HEK293 (cell line): ENCODE measurements around the gene CORO2B.
A peak's percentile ranks its signal among the peaks of the same experiment; 100 is the strongest.

ENCODE experiments used
- CTCF ChIA-PET: fragments of 350-600 bp; formaldehyde crosslinking; extraction: SDS; loops from one replicate; lab custom pipeline; 2021; ENCODE audit warnings: antibody characterized with exemption; lab: Yijun Ruan, JAX
- POLR2A ChIA-PET: fragments of 300-600 bp; formaldehyde crosslinking; extraction: SDS; loops from one replicate; lab custom pipeline; 2020; ENCODE audit warnings: antibody characterized with exemption, inconsistent platforms; lab: Yijun Ruan, JAX
- H3K27ac ChIP-seq: fragments of 200-500 bp; sonication (Bioruptor generic); 2 replicates; pipeline ENCODE4 v1.5.1; 2014; ENCODE audit warnings: low read depth, low read length, control low read depth, inconsistent platforms; ENCODE audit errors: extremely low read depth
- H3K36me3 ChIP-seq, 2 experiments: fragments of 200-500 bp in 1 of 2; sonication (Bioruptor generic) in 1 of 2; 1 replicate in 1 of 2; 2 replicates in 1 of 2; pipeline ENCODE4 v1.5.1; 2014 to 2017; ENCODE audit warnings: inconsistent platforms in 2 of 2, low read length in 2 of 2; ENCODE audit not compliant: control insufficient read depth in 2 of 2, insufficient read depth in 1 of 2
- H3K4me1 ChIP-seq: fragments of 200-500 bp; sonication (Bioruptor generic); 2 replicates; pipeline ENCODE4 v1.5.1; 2014; ENCODE audit warnings: mild to moderate bottlenecking, low read length, inconsistent platforms; ENCODE audit not compliant: control insufficient read depth, insufficient read depth
- H3K4me3 ChIP-seq: 2 replicates; pipeline ENCODE4 v1.5.1; 2011; ENCODE audit warnings: low read depth, mild to moderate bottlenecking, control low read depth, low read length, moderate library complexity
- H3K9me3 ChIP-seq: fragments of 200-500 bp; sonication (Bioruptor generic); 2 replicates; pipeline ENCODE4 v1.5.1; 2014; ENCODE audit warnings: low read depth, low read length, inconsistent platforms; ENCODE audit not compliant: control insufficient read depth, insufficient read depth
- HOXC10 ChIP-seq: sonication (generic); formaldehyde crosslinking; IDR thresholded peaks from 2 replicates; pipeline ENCODE4 v1.8.1; 2023; ENCODE audit warnings: mild to moderate bottlenecking, missing genetic modification reagents
- IKZF3 ChIP-seq: fragments of 450-650 bp; IDR thresholded peaks from 2 replicates; pipeline ENCODE4 v1.5.0; 2018; ENCODE audit warnings: missing biosample characterization, mild to moderate bottlenecking, missing genetic modification characterization, moderate library complexity
- SCRT1 ChIP-seq: fragments of 450-650 bp; formaldehyde crosslinking; IDR thresholded peaks from 2 replicates; pipeline ENCODE4 v1.5.1; 2016; ENCODE audit warnings: missing biosample characterization, missing genetic modification characterization, borderline replicate concordance
- SCRT2 ChIP-seq: fragments of 450-650 bp; formaldehyde crosslinking; IDR thresholded peaks from 2 replicates; pipeline ENCODE4 v1.5.1; 2016; ENCODE audit warnings: missing biosample characterization, missing genetic modification characterization
- SP7 ChIP-seq: fragments of 450-650 bp; formaldehyde crosslinking; IDR thresholded peaks from 2 replicates; pipeline ENCODE4 v1.5.1; 2016; ENCODE audit warnings: missing biosample characterization, missing genetic modification characterization
- TCF7L2 ChIP-seq: IDR thresholded peaks from 2 replicates; pipeline ENCODE4 v1.6.1; 2011; ENCODE audit warnings: low read depth, mild to moderate bottlenecking, inconsistent platforms, low read length, moderate library complexity, borderline replicate concordance
- YY2 ChIP-seq: fragments of 450-650 bp; formaldehyde crosslinking; IDR thresholded peaks from 2 replicates; pipeline ENCODE4 v1.5.1; 2016; ENCODE audit warnings: missing biosample characterization, missing genetic modification characterization
- ZBTB7A ChIP-seq: fragments of 450-650 bp; formaldehyde crosslinking; IDR thresholded peaks from 2 replicates; pipeline ENCODE4 v1.5.1; 2016; ENCODE audit warnings: low read depth, missing biosample characterization, missing genetic modification characterization
- ZBTB8A ChIP-seq: fragments of 450-650 bp; formaldehyde crosslinking; IDR thresholded peaks from 2 replicates; pipeline ENCODE4 v1.5.1; 2016; ENCODE audit warnings: missing biosample characterization, missing genetic modification characterization
- ZEB2 ChIP-seq: fragments of 450-650 bp; formaldehyde crosslinking; IDR thresholded peaks from 2 replicates; pipeline ENCODE4 v1.5.1; 2016; ENCODE audit warnings: missing biosample characterization, missing genetic modification characterization
- ZFP41 ChIP-seq: fragments of 450-650 bp; formaldehyde crosslinking; IDR thresholded peaks from 2 replicates; pipeline ENCODE4 v1.5.1; 2016; ENCODE audit warnings: missing biosample characterization, missing genetic modification characterization, borderline replicate concordance
- ZIC2 ChIP-seq: fragments of 450-650 bp; formaldehyde crosslinking; IDR thresholded peaks from 2 replicates; pipeline ENCODE4 v1.5.1; 2016; ENCODE audit warnings: missing biosample characterization, missing genetic modification characterization
- ZNF16 ChIP-seq: fragments of 450-650 bp; formaldehyde crosslinking; IDR thresholded peaks from 2 replicates; pipeline ENCODE4 v1.5.1; 2016; ENCODE audit warnings: low read depth, missing biosample characterization, missing genetic modification characterization
- ZNF2 ChIP-seq: fragments of 450-650 bp; formaldehyde crosslinking; IDR thresholded peaks from 2 replicates; pipeline ENCODE4 v1.5.1; 2016; ENCODE audit warnings: missing biosample characterization, missing genetic modification characterization
- ZNF501 ChIP-seq: fragments of 450-650 bp; formaldehyde crosslinking; IDR thresholded peaks from 2 replicates; pipeline ENCODE4 v1.5.1; 2016; ENCODE audit warnings: missing biosample characterization, missing genetic modification characterization
- ZNF654 ChIP-seq: fragments of 450-650 bp; formaldehyde crosslinking; IDR thresholded peaks from 2 replicates; pipeline ENCODE4 v1.5.1; 2016; ENCODE audit warnings: low read depth, missing biosample characterization, missing genetic modification characterization
- TF ChIP-seq, protein P1 (sequence below): fragments of 450-650 bp; formaldehyde crosslinking; IDR thresholded peaks from 2 replicates; pipeline ENCODE4 v1.5.1; 2016; ENCODE audit warnings: missing biosample characterization, missing genetic modification characterization
- TF ChIP-seq, protein P2 (sequence below): fragments of 450-650 bp; formaldehyde crosslinking; conservative IDR thresholded peaks from 2 replicates; pipeline ENCODE4 v1.5.1; 2016; ENCODE audit warnings: low read depth, missing biosample characterization, missing genetic modification characterization
- TF ChIP-seq, protein P3 (sequence below): fragments of 450-650 bp; formaldehyde crosslinking; IDR thresholded peaks from 2 replicates; pipeline ENCODE4 v1.5.1; 2017; ENCODE audit warnings: missing biosample characterization, missing genetic modification characterization

The CORO2B gene

DNA sequence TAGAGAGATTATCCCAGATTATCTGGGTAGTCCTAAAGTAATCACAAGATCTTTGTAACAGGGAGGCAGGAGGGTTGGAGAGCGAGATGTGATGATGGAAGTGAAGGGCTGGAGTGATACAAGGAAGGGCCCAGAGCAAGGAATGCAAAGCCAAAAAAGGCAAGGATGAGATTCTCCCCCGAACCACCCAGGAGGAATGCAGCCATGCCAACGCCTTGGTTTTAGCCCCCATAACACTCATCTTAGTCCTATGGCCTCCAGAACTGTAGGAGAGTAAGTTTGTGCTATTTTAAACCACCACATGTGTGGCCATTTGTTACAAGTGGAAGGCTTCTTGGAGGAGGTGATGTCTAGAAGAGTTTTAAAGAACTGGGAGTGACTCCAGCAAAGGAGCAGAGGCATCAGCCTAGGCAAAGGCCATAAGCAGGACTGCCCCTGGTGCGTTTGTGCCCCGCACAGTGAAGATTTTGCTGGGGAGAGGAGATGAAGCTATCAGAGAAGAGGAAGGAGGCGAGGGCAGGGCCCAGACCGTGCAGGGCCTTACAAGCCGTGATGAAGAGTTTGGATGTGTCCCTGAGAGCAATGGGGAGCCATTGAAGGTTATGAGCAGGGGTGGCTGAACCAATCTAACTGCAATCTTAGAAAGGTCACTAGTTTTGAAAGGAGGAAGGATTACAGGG is 25.3 kb upstream of the CORO2B start:
- CTCF ChIA-PET = interaction anchor here (0.5 to 14.6 kb wide), 27 partner anchors 10 to 1460 kb away, joined by 3 to 421 read pairs (median 4); no protein-coding TSS in a partner anchor
- POLR2A ChIA-PET = interaction anchor here (1.0 to 1.2 kb wide), 2 partner anchors 120 to 322 kb away, joined by 6 read pairs; no protein-coding TSS in a partner anchor
- Histone ChIP-seq H3K27ac (no peak overlapping the region), H3K36me3 (no peaks in the 10 kb centered on the region), H3K4me1 (no peaks in the 10 kb centered on the region), H3K4me3 (no peak overlapping the region), H3K9me3 (no peaks in the 10 kb centered on the region)
- TF ChIP-seq ZNF16 (tag by site-specific recombination) (peak; percentile 77), YY2 (tag by site-specific recombination) (no peak)

DNA sequence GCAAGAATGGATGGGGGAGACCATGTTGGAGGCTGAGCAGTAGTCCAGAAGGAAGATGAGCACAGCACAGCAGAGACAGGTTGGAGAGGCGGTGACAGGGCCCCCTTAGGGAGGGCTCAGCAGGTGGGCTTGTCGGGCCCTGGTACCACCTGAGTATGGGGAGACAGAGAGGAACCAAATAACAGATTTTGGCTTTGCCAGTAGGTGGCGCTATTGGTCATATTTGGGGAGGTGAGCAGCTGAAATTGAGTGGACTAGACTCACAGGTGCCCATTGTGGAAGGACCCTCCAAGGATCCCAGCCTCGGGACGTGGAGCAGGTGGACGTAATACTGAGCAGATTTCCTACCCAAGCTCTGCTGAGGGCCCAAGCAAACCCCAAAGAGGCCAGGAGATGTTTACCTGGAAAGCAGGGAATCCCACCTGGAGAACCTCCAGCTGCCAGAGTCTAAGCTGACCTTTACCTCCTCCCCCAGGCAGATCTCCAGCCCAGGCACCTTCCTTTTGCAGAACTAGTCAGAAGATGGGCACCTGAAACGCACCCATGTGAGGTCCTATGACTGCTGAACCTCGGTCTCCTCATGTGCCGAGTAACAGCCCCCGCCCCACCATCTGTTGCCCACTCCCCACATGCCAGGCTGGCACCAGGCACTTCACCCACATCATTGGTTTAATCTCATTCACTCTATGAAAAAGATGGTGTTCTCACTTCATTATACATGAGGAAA is 24.6 kb upstream of the CORO2B start:
- no peak overlapping the region for H3K27ac ChIP-seq
- TF ChIP-seq ZEB2 (tag by site-specific recombination) = peak; percentile 60
- no peak for TF ChIP-seq ZNF16 (tag by site-specific recombination)
- TF ChIP-seq SCRT2 (tag by site-specific recombination) = peak; percentile 46
- no peak for TF ChIP-seq SCRT1
- TF ChIP-seq ZNF501 (tag by site-specific recombination) = 0 out of 2 replicates have a peak, but pooled peaks have one; percentile 24
- 0 out of 2 replicates have a peak, but pooled peaks have one; percentile 27 for TF ChIP-seq SP7 (tag by site-specific recombination)
- no peak for TF ChIP-seq ZBTB8A (tag by site-specific recombination)
- no peak for TF ChIP-seq TCF7L2
- 0 out of 2 replicates have a peak, but pooled peaks have one; percentile 18 for TF ChIP-seq IKZF3 (tag by site-specific recombination)
- TF ChIP-seq, protein P1, sequence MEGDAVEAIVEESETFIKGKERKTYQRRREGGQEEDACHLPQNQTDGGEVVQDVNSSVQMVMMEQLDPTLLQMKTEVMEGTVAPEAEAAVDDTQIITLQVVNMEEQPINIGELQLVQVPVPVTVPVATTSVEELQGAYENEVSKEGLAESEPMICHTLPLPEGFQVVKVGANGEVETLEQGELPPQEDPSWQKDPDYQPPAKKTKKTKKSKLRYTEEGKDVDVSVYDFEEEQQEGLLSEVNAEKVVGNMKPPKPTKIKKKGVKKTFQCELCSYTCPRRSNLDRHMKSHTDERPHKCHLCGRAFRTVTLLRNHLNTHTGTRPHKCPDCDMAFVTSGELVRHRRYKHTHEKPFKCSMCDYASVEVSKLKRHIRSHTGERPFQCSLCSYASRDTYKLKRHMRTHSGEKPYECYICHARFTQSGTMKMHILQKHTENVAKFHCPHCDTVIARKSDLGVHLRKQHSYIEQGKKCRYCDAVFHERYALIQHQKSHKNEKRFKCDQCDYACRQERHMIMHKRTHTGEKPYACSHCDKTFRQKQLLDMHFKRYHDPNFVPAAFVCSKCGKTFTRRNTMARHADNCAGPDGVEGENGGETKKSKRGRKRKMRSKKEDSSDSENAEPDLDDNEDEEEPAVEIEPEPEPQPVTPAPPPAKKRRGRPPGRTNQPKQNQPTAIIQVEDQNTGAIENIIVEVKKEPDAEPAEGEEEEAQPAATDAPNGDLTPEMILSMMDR = peak; percentile 87
- peak; percentile 83; the same call in 1 of the 2 replicates for TF ChIP-seq ZNF2 (tag by site-specific recombination)
- peak; percentile 91 for TF ChIP-seq ZNF654 (tag by site-specific recombination)
- peak; percentile 43; the same call in 1 of the 2 replicates for TF ChIP-seq ZBTB7A (tag by site-specific recombination)
- peak; percentile 53; the same call in 1 of the 2 replicates for TF ChIP-seq ZIC2
- no peak overlapping the region for H3K4me3 ChIP-seq
- H3K4me1 ChIP-seq = no peaks in the 10 kb centered on the region
- CTCF ChIA-PET = interaction anchor here (0.5 to 14.6 kb wide), 36 partner anchors 9 to 1461 kb away, joined by 3 to 421 read pairs (median 4); no protein-coding TSS in a partner anchor
- H3K9me3 ChIP-seq = no peaks in the 10 kb centered on the region
- no peaks in the 10 kb centered on the region for H3K36me3 ChIP-seq
- POLR2A ChIA-PET = interaction anchor here (0.6 to 1.2 kb wide), 3 partner anchors 120 to 322 kb away, joined by 4 to 6 read pairs (median 6); no protein-coding TSS in a partner anchor

DNA sequence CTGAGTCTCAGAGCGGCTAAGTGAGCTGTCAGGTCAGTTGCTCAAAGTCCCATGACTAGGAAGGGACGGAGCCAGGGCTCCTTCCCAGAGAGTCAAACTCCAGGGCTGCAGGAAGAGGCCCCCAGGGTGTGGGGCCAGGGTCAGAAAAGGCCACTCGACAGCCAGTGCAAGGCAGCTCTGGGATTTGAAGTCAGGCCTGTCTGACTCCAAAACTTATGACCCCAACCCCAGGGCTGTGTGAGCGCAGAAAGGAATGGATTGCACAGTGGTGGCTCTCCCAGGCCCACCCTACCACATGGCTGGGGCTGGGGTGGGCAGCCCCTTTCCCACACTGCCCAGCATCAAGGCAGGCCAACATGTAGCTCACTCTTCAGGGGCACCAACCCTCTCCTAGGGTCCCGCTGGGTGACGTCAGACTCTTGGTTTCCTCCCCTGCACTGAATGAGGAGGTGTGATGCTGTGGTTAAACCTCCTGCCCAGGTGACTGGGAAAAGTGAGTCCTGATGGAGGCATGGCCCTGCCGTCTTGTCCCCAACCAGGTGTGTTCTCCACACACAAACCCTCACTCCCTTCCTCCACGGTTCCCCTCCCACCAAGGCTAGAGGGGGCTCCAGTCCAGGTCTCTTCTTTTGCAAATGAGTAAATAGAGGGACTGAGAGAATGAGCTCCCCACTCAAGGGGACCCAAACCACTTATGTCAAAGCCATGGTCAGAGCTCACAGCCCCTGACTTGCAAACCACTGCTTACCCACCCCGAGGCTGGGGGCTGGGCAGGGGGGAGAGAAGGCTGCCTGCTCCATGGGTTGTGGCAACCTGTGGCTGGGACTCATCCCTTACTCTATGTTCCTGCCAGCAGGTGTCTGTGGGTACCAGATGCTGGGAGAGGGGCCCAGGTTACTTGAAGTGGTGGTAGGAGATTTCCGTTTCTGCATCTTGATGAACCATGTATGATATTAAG is 23.8 kb upstream of the CORO2B start:
- H3K9me3 ChIP-seq = no peaks in the 10 kb centered on the region
- H3K4me1 ChIP-seq = no peaks in the 10 kb centered on the region
- H3K4me3 ChIP-seq = no peak overlapping the region
- ChIA-PET POLR2A (interaction anchor here (0.6 to 1.2 kb wide), 3 partner anchors 119 to 321 kb away, joined by 4 to 6 read pairs (median 6); no protein-coding TSS in a partner anchor), CTCF (interaction anchor here (0.7 to 14.6 kb wide), 37 partner anchors 8 to 584 kb away, joined by 3 to 421 read pairs (median 4); no protein-coding TSS in a partner anchor)
- H3K27ac ChIP-seq = no peak overlapping the region
- no peaks in the 10 kb centered on the region for H3K36me3 ChIP-seq
- TF ChIP-seq HOXC10 (no peak), SCRT2 (tag by site-specific recombination) (0 out of 2 replicates have a peak, but pooled peaks have one; percentile 24), ZFP41 (no peak), SCRT1 (0 out of 2 replicates have a peak, but pooled peaks have one; percentile 12)
- TF ChIP-seq, protein P2, sequence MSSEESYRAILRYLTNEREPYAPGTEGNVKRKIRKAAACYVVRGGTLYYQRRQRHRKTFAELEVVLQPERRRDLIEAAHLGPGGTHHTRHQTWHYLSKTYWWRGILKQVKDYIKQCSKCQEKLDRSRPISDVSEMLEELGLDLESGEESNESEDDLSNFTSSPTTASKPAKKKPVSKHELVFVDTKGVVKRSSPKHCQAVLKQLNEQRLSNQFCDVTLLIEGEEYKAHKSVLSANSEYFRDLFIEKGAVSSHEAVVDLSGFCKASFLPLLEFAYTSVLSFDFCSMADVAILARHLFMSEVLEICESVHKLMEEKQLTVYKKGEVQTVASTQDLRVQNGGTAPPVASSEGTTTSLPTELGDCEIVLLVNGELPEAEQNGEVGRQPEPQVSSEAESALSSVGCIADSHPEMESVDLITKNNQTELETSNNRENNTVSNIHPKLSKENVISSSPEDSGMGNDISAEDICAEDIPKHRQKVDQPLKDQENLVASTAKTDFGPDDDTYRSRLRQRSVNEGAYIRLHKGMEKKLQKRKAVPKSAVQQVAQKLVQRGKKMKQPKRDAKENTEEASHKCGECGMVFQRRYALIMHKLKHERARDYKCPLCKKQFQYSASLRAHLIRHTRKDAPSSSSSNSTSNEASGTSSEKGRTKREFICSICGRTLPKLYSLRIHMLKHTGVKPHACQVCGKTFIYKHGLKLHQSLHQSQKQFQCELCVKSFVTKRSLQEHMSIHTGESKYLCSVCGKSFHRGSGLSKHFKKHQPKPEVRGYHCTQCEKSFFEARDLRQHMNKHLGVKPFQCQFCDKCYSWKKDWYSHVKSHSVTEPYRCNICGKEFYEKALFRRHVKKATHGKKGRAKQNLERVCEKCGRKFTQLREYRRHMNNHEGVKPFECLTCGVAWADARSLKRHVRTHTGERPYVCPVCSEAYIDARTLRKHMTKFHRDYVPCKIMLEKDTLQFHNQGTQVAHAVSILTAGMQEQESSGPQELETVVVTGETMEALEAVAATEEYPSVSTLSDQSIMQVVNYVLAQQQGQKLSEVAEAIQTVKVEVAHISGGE (tag by site-specific recombination) = no peak
- TF ChIP-seq, protein P3, sequence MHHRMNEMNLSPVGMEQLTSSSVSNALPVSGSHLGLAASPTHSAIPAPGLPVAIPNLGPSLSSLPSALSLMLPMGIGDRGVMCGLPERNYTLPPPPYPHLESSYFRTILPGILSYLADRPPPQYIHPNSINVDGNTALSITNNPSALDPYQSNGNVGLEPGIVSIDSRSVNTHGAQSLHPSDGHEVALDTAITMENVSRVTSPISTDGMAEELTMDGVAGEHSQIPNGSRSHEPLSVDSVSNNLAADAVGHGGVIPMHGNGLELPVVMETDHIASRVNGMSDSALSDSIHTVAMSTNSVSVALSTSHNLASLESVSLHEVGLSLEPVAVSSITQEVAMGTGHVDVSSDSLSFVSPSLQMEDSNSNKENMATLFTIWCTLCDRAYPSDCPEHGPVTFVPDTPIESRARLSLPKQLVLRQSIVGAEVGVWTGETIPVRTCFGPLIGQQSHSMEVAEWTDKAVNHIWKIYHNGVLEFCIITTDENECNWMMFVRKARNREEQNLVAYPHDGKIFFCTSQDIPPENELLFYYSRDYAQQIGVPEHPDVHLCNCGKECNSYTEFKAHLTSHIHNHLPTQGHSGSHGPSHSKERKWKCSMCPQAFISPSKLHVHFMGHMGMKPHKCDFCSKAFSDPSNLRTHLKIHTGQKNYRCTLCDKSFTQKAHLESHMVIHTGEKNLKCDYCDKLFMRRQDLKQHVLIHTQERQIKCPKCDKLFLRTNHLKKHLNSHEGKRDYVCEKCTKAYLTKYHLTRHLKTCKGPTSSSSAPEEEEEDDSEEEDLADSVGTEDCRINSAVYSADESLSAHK (tag by site-specific recombination) = no peak
